GM18520 (cell line): ENCODE data around the gene ZNF138.

ENCODE experiments used
- ATAC-seq: cut with Tn5 transposase; IDR thresholded peaks from one replicate; pipeline ENCODE4 v1.9.1; 2021; ENCODE audit not compliant: unreplicated experiment

ZNF138 gene

DNA sequence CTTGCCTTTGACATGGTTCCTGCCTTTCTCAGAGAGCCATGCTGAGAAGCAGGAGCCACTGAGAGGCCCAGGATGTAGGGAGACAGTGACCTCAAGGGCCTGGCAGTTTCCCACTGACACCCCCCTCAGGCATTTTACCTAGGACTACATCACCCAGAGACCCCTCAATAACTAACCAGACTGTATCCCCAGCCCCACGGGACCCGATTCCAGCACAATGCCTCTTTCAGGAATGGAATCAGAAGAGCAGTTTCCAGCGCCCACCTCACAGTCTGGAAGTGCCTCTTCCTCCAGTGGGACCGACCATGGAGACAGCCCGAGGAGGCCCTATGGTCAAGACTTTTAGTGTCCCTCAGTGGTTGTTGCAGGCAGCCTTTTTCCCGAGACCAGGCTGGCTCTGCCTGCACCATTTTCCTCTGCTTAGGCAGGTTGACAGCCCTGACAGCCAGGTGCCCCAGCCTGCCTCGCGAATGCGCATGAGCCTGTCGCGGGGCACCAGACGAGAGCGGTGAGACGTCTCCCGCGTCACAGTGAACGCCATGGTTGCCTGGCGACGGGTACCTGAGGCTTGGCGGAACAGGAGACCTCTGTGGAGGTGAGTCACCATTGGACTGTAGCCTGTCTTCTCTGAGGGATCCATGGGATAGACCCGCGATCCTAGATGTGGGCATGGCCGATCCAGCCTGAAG, 80.5 kb downstream of the ZNF138 start:
- ATAC-seq, result no peak

DNA sequence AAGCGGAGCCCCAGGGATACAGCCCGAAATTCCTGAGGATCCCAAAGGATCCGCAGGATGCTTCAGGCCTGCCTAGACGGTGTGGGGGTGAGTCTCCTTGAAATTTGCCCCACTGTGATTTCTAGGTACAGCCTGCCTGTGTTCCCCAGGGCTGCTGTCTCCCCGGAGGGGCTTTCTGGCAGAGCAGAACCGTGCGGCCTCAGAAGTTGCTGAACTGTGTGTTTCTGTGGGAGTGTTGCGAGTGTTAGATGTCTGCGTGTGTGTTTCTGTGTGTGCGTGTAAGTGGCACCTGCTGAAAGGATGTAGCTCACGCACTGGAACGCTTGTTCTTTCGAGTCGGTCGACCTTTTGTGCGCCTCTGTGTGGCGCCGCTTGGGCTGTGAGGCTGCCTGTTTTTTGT, 81.0 kb downstream of the ZNF138 start:
- no peak for ATAC-seq

DNA sequence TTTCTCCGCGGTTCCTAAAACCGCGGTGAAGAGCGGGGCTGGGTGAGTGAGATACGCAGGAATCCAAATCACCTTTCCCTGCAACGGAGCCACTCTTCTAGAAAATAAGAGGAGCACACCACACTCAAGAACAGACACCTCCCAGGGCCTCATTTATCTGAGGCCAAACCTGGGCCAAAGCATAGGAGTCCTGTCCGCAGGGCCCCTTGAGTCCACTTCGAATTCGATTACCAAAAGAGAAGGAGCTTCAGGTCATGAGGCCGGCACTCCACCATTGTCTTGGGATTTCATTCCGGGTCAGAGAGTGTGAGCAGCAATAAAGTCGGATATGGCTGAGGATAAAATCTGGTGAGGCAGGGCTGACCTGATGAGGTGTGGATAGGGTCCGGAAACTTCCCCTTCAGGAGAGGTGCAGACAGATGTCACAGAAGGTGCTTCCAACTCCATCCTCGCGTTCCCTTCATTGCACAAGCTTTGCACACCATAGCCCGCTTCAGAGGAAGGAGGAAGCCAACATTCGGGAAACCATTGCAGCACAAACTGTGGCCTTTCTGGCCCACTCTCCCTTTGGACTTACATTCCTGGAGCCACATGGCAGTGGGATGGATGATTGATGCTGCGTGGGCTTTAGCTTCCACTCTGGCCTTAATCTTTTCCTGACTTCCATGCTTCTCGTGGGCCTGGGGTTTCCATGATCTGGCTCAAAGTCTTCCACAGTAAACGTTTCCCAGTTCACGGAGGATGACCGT, 81.6 kb downstream of the ZNF138 start:
- ATAC-seq, result no peak

DNA sequence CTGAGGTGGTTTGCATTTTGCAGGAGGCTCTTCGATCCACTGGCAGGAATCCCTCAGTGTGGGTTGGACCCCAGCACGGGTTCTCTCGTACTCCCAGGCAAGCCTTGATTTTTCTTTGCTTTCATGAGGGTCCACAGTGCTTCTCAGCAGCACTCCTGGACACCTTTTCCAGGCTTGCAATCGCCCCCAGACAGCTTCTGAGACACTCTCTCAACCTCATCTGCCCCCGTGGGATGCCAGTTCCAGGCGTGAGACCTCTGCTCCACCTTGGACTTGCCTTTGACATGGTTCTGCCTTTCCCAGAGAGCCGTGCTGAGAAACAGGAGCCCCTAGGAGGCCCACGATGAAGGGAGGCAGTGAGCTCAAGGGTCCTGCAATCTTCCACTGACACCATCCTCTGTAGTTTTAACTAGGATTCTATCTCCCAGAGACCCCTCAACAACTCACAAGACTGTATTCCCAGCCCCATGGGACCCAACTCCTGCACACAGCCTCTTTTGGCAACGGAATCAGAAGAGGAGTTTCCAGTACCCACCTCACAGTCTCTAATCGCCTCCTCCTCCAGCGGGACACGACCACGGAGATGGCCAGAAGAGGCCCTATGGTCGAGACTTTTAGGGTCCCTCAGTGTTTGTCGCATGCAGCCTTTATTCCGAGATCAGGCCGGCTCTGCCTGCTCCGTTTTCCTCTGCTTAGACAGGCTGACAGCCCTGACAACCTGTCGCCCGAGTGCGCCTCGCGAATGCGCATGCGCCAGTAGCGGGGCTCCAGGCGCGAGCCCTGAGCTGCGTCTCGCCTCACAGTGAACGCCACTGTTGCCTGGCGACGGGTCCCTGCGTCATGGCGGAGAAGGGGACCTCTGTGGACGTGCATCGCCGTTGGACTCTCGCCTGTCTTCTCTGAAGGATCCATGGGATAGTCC, 82.8 kb downstream of the ZNF138 start:
- no peak for ATAC-seq

DNA sequence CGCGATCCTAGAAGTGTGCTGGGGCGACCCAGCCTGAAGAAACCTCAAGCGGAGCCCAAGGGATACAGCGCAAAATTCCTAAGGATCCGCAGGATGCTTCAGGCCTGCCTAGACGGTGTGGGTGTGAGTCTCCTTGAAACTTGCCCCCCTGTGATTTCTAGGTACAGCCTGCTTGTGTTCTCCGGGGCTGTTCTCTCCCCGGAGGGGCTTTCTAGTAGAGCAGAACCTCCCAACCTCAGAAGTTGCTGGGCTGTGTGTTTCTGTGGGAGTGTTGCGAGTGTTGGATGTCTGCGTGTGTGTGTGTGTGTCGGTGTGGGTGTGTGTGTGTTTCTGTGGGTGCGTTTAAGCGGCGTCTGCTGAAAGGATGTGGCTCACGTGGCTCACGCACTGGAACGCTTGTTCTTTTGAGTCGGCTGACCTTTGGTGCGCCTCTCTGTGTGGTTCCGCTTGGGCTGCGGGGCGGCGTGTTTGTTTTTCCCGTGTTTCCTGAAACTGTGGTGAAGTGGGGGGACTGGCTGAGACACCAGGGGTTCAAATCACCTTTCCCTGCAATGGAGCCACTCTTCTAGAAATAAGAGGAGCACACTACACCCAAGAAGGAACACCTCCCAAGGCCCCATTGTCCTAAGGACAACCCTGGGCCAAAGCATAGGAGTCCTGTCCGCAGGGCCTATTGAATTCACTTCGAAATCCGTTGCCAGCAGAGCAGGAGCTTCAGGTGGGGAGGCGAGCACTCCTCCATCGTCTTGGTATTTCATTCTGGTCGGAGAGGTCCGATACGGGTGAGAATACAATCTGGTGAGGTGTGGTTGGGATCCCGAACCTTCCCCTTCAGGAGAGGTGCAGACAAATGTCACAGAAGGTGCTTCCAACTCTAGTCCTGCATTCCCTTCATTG, 83.7 kb downstream of the ZNF138 start:
- ATAC-seq, result no peak

DNA sequence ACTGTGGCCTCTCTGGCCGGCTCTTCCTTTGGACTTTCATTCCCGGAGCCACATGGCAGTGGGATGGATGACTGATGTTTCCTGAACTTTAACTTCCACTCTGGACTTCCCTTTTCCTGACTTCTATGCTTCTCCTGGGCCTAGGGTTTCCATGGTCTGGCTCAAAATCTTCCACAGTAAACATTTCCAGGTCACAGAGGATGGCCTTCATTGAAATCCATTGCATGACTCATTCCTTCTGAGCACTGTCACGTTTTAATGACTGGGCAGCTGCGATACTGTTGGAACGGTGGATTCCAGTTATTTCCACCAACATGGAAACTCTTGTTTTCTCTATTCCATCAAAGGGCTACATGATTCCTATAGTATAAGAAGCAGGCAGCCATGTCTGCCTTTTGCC, 84.5 kb downstream of the ZNF138 start:
- no peak for ATAC-seq

DNA sequence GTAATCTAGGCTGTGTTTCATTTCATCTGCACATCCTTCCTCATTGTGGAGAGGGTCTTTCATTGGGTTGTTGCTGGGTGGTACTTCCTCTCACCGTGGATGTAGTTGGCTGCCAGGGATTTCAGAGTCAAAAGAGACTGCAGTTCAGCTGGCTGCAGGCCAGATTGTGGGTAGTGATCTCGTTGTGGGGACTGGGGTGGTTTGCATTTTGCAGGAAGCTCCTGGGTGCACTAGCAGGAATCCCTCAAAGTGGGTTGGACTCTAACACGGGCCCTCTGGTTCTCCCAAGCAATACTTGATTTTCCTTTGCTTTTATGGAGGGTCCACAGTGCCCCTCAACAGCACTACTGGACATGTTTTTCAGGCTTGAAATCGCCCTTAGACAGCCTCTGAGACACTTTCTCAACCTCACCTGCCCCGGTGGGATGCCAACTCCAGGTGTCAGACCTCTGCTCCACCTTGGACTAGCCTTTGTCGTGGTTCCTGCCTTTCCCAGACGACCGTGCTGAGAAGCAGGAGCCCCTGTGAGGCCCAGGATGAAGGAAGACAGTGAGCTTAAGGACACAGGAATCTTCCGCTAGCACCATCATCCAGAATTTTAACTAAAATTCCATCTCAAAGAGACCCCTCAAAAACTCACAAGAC, 85.0 kb downstream of the ZNF138 start:
- ATAC-seq, result no peak

DNA sequence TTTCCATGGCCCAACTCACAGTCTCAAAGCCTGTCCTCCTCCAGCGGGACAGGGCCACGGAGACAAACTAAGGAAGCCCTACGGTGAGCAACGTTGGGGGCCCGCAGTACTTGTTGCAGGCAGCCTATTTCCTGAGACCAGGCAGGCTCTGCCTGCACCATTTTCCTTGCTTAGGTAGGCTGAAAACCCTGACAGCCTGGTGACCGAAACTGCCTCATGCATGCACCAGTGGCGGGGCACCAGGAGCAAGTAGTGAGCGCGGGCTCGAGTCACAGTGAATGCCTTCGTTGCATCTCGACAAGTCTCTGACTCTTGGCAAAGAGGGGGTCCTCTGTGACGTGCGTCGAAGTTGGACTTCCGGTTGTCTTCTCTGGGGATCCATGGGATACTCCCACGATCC, 85.6 kb downstream of the ZNF138 start:
- ATAC-seq, result no peak

DNA sequence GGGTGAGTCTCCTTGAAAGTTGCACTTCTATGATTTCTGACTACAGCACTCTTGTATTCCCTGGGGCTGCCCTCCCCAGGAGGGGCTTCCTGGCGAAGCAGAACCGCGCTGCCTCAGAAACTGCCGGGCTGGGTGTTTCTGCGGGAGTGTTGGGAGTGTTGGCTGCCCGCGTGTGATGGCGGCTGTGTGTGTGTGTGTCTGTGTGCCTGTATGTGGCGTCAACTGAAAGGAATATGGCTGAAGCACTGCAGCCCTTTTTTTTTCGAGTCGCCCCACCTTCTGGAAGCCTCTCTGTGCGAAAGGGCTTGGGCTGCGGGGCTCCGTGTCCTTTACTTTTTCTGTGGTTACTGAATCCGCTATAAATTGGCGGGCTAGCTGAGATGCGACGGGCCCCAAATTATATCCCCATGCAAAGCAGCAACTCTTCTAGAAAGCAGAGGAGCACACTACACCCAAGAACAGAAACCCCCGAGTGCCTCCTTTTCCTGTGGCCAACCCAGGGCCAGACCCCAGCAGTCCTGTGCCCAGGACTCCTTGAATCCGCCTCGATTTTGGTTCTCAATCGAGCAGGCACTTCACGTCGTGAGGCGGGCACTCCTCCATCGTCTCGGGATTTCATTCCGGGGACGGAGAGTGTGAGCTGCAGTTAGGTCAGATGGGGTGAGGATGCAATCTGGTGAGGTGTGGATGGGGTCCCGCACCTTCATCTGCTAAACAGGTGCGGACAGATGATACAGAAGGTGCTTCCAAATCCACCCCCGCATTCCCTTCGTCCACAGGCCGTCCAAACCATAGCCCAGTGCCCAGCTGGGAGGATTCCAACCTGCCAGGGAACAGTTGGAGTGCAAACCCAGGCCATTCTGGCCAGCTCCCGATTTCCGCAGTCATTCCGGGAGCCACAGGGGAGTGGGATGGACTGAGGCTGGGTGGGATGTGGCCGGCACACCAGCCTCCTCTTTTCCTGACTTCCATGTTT, 86.4 kb downstream of the ZNF138 start:
- ATAC-seq, result no peak

DNA sequence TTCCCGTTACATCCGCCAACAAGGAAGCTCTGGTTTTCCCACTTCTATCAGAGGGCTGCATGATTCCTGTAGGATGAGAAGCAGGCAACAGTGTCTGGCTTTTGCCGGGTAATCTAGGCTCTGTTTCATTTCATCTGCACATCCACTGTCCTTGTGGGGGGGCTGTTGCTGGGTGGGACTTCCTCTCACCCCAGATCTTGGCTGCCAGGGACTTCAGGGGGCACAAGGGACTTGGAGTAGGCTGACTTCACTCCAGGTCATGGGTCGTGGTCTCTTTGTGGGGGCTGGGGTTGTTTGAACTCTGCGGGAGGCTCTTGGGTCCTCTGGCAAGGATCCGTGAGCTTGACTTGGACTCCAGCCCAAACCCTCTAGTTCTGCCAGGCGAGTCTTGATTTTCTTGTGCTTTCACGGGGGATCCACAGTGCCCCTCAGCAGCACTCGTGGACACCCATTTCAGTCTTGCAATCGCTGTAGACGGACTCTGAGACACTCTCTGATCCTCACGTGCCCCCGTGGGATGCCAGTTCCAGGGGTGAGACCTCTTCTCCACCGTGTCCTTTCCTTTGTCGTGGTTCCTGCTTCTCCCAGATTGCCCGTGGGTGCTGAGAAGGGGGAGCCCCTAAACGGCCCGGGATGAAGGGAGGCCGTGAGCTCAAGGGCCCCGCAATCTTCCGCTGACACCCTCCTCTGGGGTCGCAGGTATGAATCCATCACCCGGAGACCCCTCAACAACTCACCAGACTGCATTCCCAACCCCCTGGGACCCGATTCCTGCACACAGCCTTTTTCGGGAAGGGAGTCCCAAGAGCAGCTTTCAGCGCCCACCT, 87.4 kb downstream of the ZNF138 start:
- no peak for ATAC-seq

DNA sequence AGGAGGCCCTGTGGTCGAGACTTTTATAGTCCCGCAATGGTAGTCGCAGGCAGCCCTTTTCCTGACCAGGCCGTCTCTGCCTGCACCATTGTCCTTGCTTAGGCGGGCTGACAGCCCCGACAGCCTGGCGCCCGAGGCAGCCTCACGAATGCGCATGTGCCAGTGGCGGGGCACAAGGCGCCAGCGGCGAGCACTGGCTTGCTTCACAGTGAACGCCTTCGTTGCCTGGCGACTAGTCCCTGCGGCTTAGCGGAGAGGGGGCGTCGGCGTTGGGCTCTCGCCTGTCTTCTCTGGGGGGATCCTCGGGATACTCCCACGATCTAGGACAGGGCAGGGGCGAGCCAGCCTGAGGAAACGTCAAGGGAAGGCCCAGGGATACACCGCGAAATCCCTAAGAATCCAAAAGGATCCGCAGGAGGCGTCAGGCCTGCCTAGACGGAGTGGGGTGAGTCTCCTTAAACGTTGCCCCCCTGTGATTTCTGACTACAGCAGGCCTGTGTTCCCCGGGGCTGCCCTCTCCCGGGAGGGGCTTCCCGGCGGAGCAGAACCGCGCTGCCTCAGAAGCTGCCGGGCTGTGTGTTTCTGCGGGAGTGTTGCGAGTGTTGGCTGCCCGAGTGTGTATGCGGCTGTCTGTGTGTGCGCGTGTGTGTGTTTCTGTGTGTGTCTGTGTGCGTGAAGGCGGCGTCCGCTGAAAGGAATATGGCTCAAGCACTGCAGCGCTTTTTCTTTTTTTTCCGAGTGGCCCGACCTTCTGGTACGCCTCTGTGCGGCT, 88.3 kb downstream of the ZNF138 start:
- no peak for ATAC-seq
